HL-60 (cell line): Measurements from ENCODE around the gene USP40.

ENCODE experiments used
- DNase-seq, 2 experiments: peaks; one replicate each; pipeline ENCODE4 v3.0.0-alpha.2; 2010 to 2020; ENCODE audit warnings: low read depth in 1 of 2, low spot score in 1 of 2
- H3K27ac ChIP-seq: fragments of 250-450 bp; sonication (Bioruptor Pico); replicated peaks from 2 replicates; pipeline ENCODE4 v1.5.1; 2020; ENCODE audit warnings: mild to moderate bottlenecking, moderate library complexity
- H3K27me3 ChIP-seq: fragments of 250-450 bp; sonication (Bioruptor Pico); 2 replicates; pipeline ENCODE4 v1.5.1; 2021; ENCODE audit warnings: mild to moderate bottlenecking, moderate library complexity; ENCODE audit not compliant: insufficient read depth, poor library complexity, severe bottlenecking
- H3K4me3 ChIP-seq: replicated peaks from 2 replicates; pipeline ENCODE4 v1.5.1; 2011; ENCODE audit warnings: mild to moderate bottlenecking, control low read depth, low read length; ENCODE audit not compliant: insufficient read depth
- CTCF ChIP-seq: IDR thresholded peaks from one replicate; pipeline ENCODE4 v1.5.1; 2011; ENCODE audit warnings: low read length, control low read depth, inconsistent platforms; ENCODE audit not compliant: insufficient read depth
- GABPA ChIP-seq: IDR thresholded peaks from 2 replicates; pipeline ENCODE4 v1.6.1; 2012; ENCODE audit warnings: low read depth
- POLR2AphosphoS5 ChIP-seq: IDR thresholded peaks from 2 replicates; pipeline ENCODE4 v1.6.1; 2012; ENCODE audit warnings: low read depth
- REST ChIP-seq: IDR thresholded peaks from 2 replicates; pipeline ENCODE4 v1.6.1; 2012; ENCODE audit warnings: low read depth; ENCODE audit not compliant: insufficient replicate concordance
- SPI1 ChIP-seq: IDR thresholded peaks from 2 replicates; pipeline ENCODE4 v1.6.1; 2012; ENCODE audit warnings: low read depth, mild to moderate bottlenecking, borderline replicate concordance
- long read RNA-seq: library from polyadenylated mRNA; unstranded; transcript quantifications from one replicate; pipeline ENCODE4 v2.0.0, GENCODE V29; 2020

The USP40 gene
- long read RNA-seq, partial matches to known transcripts = 4 of 13 reads
- long read RNA-seq, other reads (novel, unspliced or antisense) = 9 of 13 reads

- TF ChIP-seq POLR2AphosphoS5 (peak; percentile 77), SPI1 (no peak), REST (peak; percentile 69), CTCF (no peak), GABPA (0 out of 2 replicates have a peak, but pooled peaks have one; percentile 17)
- peak within 1 kb of the TSS; percentile 84 for H3K27ac ChIP-seq
- peak; percentile 76 to 78 for DNase-seq
- H3K4me3 ChIP-seq = peak within 1 kb of the TSS; percentile 93
- H3K27me3 ChIP-seq = no peaks in the 10 kb centered on the region
Observed at GRCh38 chr2:233566141-233566956, at the start of gene USP40. TSS of gene USP40 (minus strand) at chr2:233566782. CDS start at chr2:233565554, 1,228 bp downstream.

- DNase-seq = no peak
- no peak overlapping the region for H3K4me3 ChIP-seq
- TF ChIP-seq GABPA (no peak), SPI1 (no peak), REST (no peak), CTCF (no peak), POLR2AphosphoS5 (no peak)
Observed at GRCh38 chr2:233611284-233611683, 44.7 kb upstream of the USP40 start.

GRCh38 chr2:233605680-233606079 lies 39.1 kb upstream of the USP40 start:
- DNase-seq = no peak
- no peak overlapping the region for H3K4me3 ChIP-seq
- TF ChIP-seq REST (no peak), CTCF (no peak), POLR2AphosphoS5 (no peak)
- H3K27ac ChIP-seq = no peak overlapping the region
- peaks cover under 1% of the 10 kb centered on the region for H3K27me3 ChIP-seq

More at GRCh38 chr2:233611284-233611683, 44.7 kb upstream of the USP40 start:
- Histone ChIP-seq H3K27me3 (no peaks in the 10 kb centered on the region), H3K27ac (no peak overlapping the region)
